Stimulated activated naive CD8-positive, alpha-beta T cell treated with anti-CD3 and anti-CD28 coated beads, Interleukin-15, Interleukin-2, amounts not matched to agents 100 ng/mL and 50 ng/mL, for 24 hours (primary cell): ENCODE data around the gene ETV4.

ENCODE experiments used
- H3K27ac Mint-ChIP-seq: one replicate; pipeline ENCODE4 v1.8.0; 2021; ENCODE audit warnings: mild to moderate bottlenecking, mixed read lengths
- H3K27me3 Mint-ChIP-seq: one replicate; pipeline ENCODE4 v1.8.0; 2021; ENCODE audit warnings: mixed read lengths
- H3K36me3 Mint-ChIP-seq: one replicate; pipeline ENCODE4 v1.8.0; 2021; ENCODE audit warnings: low read depth, mixed read lengths
- H3K4me1 Mint-ChIP-seq: one replicate; pipeline ENCODE4 v1.8.0; 2021; ENCODE audit warnings: low read depth, mixed read lengths
- H3K4me3 Mint-ChIP-seq: one replicate; pipeline ENCODE4 v1.8.0; 2021; ENCODE audit warnings: mild to moderate bottlenecking, mixed read lengths
- H3K9me3 Mint-ChIP-seq: one replicate; pipeline ENCODE4 v1.8.0; 2021; ENCODE audit warnings: mixed read lengths

ETV4 gene

DNA sequence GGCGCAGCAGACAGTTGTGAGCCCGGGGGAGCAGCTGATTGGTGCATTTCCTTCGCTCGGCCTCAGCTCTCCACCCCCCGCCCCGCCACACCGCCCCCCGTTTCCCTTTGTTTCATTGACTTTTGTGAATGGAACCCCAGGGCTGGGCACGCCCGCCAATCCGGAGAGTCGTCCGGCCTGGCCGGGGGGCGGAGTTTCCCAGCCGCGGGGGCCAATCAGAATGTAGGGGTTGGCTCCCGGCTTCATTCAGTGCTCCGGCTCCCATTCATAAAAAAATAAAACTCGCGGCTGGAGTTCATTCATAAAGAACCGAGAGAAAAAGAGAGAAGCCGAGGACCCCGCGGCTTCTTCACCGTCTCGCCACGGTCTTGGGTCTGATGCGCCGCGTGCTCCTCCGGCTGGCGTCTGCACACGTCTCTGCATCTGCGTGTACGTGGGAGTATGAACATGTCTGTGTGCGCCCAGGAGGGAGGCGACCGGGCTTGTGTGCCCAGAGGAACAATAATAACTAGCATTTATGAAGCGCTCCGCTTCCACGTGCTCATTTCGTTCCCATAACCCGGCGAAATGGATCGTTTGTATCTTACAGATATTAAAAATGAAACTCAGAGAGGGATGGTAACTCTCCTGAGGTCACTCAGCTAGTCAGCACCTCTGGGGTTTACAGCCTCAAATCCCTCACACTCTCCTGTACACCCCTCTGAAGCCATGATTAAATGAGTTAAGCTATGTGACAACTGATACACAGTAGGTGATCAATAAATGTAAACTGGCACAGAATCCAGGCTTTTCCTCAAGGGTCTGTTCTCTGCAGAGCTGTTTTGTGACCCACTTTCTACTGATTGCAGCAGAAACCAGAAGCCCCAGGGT is at the start of gene ETV4:
TSS of gene ETV4 (minus strand) at position 22 of the 870 bp plus-strand sequence. CDS start 723 bp downstream, outside the sequence.
- H3K27me3 Mint-ChIP-seq, result peaks cover 67% of the 10 kb centered on the region
- peak within 1 kb of the TSS; percentile 73 for H3K27ac Mint-ChIP-seq
- peak within 1 kb of the TSS; percentile 87 for H3K4me3 Mint-ChIP-seq
- no peaks in the 10 kb centered on the region for H3K9me3 Mint-ChIP-seq
- peaks cover 23% of the 10 kb centered on the region for H3K4me1 Mint-ChIP-seq
- H3K36me3 Mint-ChIP-seq, result no peaks in the 10 kb centered on the region

DNA sequence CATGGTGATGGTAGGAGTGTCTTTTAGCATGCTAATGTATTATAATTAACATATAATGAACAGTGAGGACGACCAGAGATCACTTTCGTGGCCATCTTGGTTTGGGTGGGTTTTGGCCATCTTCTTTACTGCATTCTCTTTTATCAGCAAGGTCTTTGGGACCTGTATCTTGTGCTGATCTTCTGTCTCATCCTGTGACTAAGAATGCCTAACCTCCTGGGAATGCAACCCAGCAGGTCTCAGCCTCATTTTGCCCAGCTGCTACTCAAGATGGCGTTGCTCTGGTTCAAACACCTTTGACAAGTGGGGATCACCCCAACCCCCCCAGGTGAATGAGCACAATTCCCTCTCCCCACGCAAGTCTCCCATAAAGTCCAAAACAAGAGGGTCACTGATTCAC is 49.3 kb upstream of the ETV4 start:
- H3K27ac Mint-ChIP-seq, result no peak overlapping the region
- no peaks in the 10 kb centered on the region for H3K9me3 Mint-ChIP-seq
- no peak overlapping the region for H3K4me3 Mint-ChIP-seq
- H3K27me3 Mint-ChIP-seq, result peaks cover 6% of the 10 kb centered on the region
- H3K4me1 Mint-ChIP-seq, result no peaks in the 10 kb centered on the region
- no peaks in the 10 kb centered on the region for H3K36me3 Mint-ChIP-seq

DNA sequence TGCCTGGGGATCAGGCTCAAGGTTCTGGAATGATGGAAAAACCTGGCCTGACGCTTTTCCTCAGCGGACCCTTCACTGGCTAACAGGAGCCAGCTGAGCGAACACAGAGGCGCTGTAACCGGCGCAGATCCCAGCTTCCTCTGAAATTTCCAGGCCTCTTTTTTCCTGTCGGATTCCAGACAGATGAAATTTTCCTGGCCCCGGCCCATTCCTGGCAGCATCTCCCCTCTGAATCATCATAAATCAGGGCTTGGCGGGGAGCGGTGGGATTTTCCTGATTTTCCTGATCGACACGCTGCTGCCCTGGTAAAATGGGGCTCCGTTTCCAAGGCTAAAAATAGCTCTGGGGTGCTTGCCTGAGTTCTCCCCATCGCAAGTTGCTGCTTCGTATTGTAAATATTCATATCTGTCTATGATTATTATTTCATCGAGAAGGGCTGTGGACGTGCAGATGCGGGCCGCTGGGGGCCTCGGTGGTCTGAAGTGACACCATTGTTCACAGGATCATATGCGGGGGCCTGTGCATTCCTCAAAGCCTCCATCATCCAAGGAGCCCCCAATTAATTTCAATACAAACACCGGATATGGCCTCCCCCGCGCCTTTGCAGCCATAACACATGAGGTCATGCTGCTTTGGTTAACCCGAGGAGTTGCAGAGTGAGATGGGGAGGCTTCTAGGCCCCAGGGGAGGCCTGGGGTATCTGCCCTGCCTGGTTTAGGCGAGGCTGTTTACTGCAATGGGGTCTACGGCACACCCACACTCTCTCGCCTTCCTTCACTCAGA is 45.8 kb upstream of the ETV4 start:
- H3K4me1 Mint-ChIP-seq, result no peaks in the 10 kb centered on the region
- no peak overlapping the region for H3K4me3 Mint-ChIP-seq
- H3K36me3 Mint-ChIP-seq, result no peaks in the 10 kb centered on the region
- no peaks in the 10 kb centered on the region for H3K9me3 Mint-ChIP-seq
- H3K27me3 Mint-ChIP-seq, result peaks cover 6% of the 10 kb centered on the region
- no peak overlapping the region for H3K27ac Mint-ChIP-seq

DNA sequence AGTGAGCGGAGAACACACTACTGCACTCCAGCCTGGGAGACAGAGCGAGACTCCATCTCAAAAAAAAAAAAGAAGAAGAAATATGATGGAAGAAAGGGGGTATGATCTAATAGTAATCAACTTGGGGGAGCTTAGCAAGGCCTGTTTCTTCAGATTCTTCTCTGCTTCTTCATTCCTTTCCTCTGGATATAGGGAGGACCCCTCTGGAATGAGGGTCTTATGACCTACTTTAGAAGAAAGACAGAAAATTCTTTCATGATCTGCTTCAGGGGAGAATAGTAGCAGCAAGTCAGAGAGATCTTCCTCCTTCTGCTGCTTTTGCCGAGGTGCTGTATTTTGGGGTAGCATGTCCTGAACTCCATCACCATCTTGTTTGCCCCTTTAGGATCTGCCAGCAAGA is 44.9 kb upstream of the ETV4 start:
- Mint-ChIP-seq H3K27ac (no peak overlapping the region), H3K36me3 (no peaks in the 10 kb centered on the region), H3K4me3 (no peak overlapping the region), H3K9me3 (no peaks in the 10 kb centered on the region), H3K4me1 (no peaks in the 10 kb centered on the region), H3K27me3 (peaks cover 4% of the 10 kb centered on the region)

DNA sequence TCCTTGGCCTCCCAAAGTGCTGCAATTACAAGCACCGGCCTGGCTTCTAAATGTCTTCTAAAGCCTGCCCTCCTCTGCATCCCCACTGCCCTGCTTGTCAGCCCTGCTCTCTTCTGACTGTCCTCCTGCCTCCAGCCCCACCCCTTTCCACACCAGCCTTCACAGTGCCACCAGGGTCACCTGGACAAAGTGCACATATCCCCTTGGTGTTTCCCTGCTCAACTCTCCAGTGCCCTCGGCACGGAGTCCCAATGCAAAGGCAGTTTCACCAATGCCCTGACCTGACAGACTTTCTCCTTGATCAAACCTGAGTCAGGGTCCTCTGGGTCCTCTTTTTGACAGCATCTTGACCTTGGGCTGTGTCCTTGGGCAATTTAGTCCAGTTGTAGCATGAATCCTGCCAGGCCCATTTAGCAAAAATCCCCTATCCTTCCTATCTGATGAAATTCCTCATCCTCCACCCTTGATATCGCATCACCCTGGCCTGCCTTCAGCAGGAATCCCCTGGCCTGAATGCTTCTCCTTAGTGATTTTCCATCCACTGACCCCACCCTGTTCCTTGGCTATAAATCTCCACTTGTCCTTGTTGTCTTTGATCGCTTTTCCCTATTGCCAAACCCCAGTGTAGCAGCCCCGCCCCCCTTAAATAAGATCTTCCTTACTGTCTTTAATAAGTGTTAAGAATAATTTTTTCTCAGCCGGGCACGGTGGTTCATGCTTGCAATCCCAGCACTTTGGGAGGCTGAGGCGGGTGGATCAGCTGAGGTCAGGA is 42.7 kb upstream of the ETV4 start:
- Mint-ChIP-seq H3K36me3 (no peaks in the 10 kb centered on the region), H3K27ac (no peak overlapping the region), H3K4me1 (no peaks in the 10 kb centered on the region), H3K9me3 (no peaks in the 10 kb centered on the region), H3K4me3 (no peak overlapping the region), H3K27me3 (no peaks in the 10 kb centered on the region)

DNA sequence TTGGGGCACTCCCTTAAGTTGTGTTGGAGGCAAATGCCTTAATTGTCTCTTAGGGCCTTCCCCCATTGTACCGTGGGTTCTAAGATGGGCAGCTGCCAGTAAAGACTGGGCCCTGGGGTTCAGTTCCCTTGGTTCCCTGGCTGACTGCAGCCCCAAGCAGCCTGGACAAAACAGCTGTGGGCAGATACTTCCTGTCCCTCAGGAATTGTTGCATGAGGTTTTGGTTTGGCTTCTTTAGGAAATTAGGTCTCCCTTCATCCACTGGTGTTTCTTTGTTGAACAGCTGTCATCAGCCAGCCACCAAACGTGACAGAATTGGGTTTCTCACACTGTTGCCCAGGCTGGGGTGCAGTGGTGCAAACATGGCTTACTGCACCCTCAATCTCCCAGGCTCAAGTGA is 42.0 kb upstream of the ETV4 start:
- H3K27me3 Mint-ChIP-seq, result peaks cover 4% of the 10 kb centered on the region
- no peaks in the 10 kb centered on the region for H3K4me1 Mint-ChIP-seq
- H3K27ac Mint-ChIP-seq, result no peak overlapping the region
- H3K36me3 Mint-ChIP-seq, result no peaks in the 10 kb centered on the region
- no peaks in the 10 kb centered on the region for H3K9me3 Mint-ChIP-seq
- no peak overlapping the region for H3K4me3 Mint-ChIP-seq

DNA sequence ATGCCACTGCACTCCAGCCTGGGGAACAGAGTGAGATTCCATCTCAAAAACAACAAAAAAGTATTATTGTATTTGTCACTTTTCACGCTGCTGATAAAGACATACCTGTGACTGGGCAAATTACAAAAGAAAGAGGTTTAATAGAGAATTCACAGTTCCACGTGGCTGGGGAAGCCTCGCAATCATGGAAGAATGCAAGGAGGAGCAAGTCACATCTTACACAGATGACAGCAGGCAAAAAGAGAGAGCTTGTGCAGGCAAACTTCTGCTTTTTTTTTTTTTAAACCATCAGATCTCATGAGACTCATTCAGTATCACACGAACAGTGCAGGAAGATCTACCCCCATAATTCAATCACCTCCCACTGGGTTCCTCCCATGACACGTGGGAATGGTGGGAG is 41.5 kb upstream of the ETV4 start:
- no peaks in the 10 kb centered on the region for H3K4me1 Mint-ChIP-seq
- H3K36me3 Mint-ChIP-seq, result no peaks in the 10 kb centered on the region
- no peak overlapping the region for H3K27ac Mint-ChIP-seq
- no peaks in the 10 kb centered on the region for H3K9me3 Mint-ChIP-seq
- H3K27me3 Mint-ChIP-seq, result peaks cover 4% of the 10 kb centered on the region
- H3K4me3 Mint-ChIP-seq, result no peak overlapping the region

DNA sequence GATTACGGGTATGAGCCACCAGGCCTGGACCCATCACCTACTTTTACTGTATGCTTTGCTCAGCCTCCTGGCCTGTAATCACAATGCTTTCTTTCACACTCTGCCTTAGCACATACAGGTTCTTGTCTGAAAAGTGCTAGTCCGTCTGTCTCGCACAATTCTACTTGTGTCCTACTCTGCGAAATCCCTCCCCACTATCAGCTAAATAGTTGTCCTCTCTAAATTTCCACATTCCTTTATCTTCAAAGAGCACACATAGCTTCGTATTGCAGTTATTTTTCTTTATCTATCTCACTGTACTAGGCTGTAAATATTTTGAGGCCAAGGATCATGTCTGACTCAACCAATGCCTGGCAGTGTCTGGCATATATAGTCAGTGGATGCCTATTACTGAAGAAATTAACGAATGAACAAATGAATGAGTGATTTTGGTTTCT is 38.5 kb upstream of the ETV4 start:
- Mint-ChIP-seq H3K4me1 (peaks cover 2% of the 10 kb centered on the region), H3K27me3 (peaks cover 4% of the 10 kb centered on the region), H3K4me3 (no peak overlapping the region), H3K9me3 (no peaks in the 10 kb centered on the region), H3K27ac (no peak overlapping the region), H3K36me3 (no peaks in the 10 kb centered on the region)

DNA sequence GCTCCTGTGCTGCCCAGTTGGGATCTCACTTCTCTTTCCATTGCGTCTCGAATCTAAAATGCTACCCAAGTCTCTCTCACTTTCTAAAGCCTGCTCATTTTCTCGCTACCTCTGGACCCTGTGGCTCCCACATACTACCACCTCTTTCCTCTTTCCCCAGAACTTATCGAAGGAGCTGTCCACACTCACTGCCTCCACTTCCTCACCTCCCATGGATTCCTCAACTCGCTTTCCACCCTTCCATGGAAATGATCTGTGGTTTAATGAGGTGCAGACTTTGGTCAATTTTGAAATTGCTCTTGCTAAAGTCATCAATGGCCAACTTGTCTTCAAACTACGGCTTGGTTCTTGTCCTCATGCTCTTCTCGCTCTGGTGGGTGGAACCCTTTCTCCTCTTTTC is 37.2 kb upstream of the ETV4 start:
- Mint-ChIP-seq H3K27ac (no peak overlapping the region), H3K4me1 (peaks cover 15% of the 10 kb centered on the region), H3K4me3 (no peak overlapping the region), H3K9me3 (no peaks in the 10 kb centered on the region), H3K27me3 (peaks cover 4% of the 10 kb centered on the region), H3K36me3 (no peaks in the 10 kb centered on the region)

DNA sequence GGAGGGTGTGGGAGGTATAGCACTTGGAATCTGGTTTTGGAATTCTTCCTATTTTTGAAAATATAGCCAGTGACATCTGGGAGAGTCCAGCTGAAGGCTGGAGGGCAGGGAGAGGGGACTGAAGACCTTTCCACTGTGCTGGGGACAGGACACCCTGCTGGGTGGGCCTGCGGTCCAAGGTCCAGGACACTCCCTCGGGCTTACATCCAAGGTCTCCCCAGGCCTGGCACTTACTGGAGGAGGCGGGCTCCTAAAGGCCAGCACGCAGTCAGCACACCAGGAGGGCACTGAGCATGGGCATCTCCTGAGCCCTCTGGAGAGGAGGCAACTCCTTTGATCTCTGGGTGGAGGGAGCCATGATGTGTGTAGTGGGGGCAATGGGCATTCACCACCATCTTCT is 35.5 kb upstream of the ETV4 start:
- peaks cover 4% of the 10 kb centered on the region for H3K27me3 Mint-ChIP-seq
- no peak overlapping the region for H3K4me3 Mint-ChIP-seq
- no peaks in the 10 kb centered on the region for H3K9me3 Mint-ChIP-seq
- no peak overlapping the region for H3K27ac Mint-ChIP-seq
- H3K4me1 Mint-ChIP-seq, result peaks cover 17% of the 10 kb centered on the region
- no peaks in the 10 kb centered on the region for H3K36me3 Mint-ChIP-seq

DNA sequence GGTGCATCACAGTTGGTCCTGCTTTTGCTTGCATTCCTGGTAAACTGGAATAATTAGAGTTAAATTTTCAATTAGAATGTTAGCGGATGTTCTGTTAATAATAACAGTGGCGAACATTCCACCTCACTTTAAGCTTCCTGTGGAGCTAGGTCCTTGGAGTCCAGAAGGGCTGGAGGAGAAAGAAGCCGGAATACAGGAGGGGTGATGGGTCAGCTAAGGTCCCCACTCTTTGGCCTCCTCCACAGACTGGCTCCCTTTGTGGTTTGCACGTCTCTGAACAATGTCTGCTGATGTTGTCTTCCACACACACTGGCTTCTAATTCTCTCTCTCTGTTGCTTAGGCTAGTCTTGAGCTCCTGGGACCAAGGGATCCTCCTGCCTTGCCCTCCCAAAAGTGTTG is 35.0 kb upstream of the ETV4 start:
- Mint-ChIP-seq H3K4me3 (no peak overlapping the region), H3K4me1 (peaks cover 17% of the 10 kb centered on the region), H3K9me3 (no peaks in the 10 kb centered on the region), H3K27ac (no peak overlapping the region), H3K27me3 (peaks cover 4% of the 10 kb centered on the region), H3K36me3 (no peaks in the 10 kb centered on the region)

DNA sequence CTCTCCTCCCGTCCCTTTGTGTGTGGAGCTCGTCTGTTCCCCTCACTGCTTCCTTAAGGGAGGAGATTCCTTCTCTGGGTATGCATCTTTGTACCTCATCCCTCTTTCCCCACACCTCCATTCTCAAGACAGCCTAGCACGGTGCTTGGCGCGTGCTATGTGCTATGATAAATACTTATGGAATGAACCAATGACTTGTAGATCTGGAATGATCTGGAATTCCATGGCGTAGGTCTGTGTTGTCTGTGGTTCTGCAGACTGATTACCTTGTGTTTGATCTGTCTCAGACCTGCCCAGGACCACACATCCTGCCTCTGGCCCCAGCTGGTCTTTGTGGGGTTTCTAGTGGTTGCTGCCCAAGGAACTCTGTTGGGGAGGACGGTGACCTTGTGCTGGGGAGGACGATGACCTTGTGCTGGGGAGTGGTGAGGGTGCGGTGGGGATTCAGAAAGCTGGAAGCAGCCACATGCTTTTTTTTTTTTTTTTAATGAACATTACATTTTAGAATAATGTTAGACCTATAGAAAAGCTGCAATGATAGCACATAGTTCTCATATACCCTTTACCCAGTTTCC is 33.5 kb upstream of the ETV4 start:
- no peak overlapping the region for H3K27ac Mint-ChIP-seq
- peaks cover 4% of the 10 kb centered on the region for H3K27me3 Mint-ChIP-seq
- no peak overlapping the region for H3K4me3 Mint-ChIP-seq
- H3K4me1 Mint-ChIP-seq, result peaks cover 17% of the 10 kb centered on the region
- H3K9me3 Mint-ChIP-seq, result no peaks in the 10 kb centered on the region
- H3K36me3 Mint-ChIP-seq, result no peaks in the 10 kb centered on the region

DNA sequence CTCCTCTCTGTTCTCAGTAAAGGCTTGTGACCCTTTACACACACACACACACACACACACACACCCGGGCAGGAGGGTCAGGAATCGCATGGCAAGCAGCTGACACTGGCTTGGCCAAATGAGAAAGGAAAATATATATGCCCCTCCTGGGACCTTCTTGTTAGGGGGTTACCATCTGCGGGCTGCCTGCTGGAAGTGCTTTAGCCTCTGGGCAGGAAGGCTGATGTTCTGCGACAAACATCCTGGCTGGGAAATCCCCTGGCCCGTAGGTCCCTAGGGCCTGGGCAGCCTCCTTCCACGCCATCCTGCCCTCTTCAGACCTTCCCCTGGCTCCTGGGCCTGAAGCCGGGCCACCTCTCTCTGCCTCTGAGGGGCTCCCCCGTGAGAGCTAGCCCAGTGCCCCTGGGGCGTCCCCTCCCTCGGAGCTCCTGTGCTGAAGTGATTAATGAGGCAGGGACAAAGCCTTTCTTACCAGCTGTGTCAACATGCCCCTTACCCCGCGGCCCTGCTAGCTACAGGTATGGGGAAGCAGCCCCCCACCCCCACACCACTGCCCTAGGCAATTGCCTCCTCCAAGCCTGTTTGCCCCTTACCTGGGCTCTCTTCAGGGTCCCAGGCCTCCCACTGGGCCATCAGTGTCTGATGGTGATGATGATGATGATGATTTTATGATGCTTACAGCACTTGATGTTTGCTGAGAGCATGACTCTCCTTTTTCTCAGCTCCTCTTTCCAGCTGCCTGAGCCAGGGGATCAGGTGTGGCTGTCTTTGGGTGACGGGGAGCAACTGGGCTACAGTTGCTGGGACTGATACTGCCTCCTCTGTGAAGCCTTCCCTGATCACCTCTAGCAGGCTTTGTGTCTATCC is 32.8 kb upstream of the ETV4 start:
- no peaks in the 10 kb centered on the region for H3K36me3 Mint-ChIP-seq
- H3K4me3 Mint-ChIP-seq, result no peak overlapping the region
- H3K27me3 Mint-ChIP-seq, result peaks cover 4% of the 10 kb centered on the region
- peaks cover 17% of the 10 kb centered on the region for H3K4me1 Mint-ChIP-seq
- H3K27ac Mint-ChIP-seq, result no peak overlapping the region
- no peaks in the 10 kb centered on the region for H3K9me3 Mint-ChIP-seq

DNA sequence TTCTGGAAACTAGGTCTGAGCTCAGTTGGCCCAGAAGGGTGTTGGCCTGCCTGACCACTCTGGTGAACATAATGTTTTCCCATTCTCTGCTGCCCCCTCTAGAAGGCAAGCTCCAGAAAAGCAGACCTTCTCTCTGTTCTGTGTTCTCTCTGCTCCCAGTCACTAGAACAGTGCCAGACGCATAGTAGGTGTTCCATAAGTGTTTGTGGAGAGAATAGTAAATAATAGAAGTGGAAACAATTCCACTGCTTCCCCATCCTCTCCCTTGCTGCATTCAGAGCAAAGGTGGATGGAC is 32.2 kb upstream of the ETV4 start:
- H3K9me3 Mint-ChIP-seq, result no peaks in the 10 kb centered on the region
- H3K36me3 Mint-ChIP-seq, result no peaks in the 10 kb centered on the region
- no peaks in the 10 kb centered on the region for H3K27me3 Mint-ChIP-seq
- no peak overlapping the region for H3K27ac Mint-ChIP-seq
- H3K4me3 Mint-ChIP-seq, result no peak overlapping the region
- H3K4me1 Mint-ChIP-seq, result peaks cover 17% of the 10 kb centered on the region
